HCT116 (cell line): ENCODE measurements around the gene SMAP2. TPM values are rescaled to one million over a fixed set of nuclear protein-coding genes. Genes with fewer than 3 reads are reported as not detected.

Experiments
- ATAC-seq: fragments of 200-7000 bp; cut with Tn5 transposase; 2 replicates; pipeline ENCODE4 v1.9.1; 2020; ENCODE audit warnings: mild to moderate bottlenecking, moderate library complexity
- BruUV-seq: library from RNA; stranded (reverse); fragments of 400-500 nt; replicated peaks from 2 replicates; lab custom pipeline; 2021; lab: Mats Ljungman, UMichigan
- CTCF ChIA-PET: fragments of 300-600 bp; sonication (Branson Sonifier 250); formaldehyde crosslinking; loops from one replicate; lab custom pipeline; 2021; ENCODE audit warnings: antibody characterized with exemption; lab: Charles Lee
- POLR2A ChIA-PET: fragments of 300-600, 350-600 bp; sonication (Branson Sonifier 250); formaldehyde crosslinking; loops from one replicate; lab custom pipeline; 2021; ENCODE audit warnings: antibody characterized with exemption; lab: Charles Lee
- RAD21 ChIA-PET, 2 experiments: fragments of 300-600 bp; sonication (Branson Sonifier 250); formaldehyde crosslinking; loops; one replicate each; lab custom pipeline; 2023; ENCODE audit warnings: low total read pairs in 2 of 2; ENCODE audit not compliant: uncharacterized antibody in 2 of 2, unreplicated experiment in 2 of 2, low non-redundant PET in 1 of 2; lab: Charles Lee
- DNase-seq: peaks from one replicate; pipeline ENCODE4 v3.0.0-alpha.2; 2010; ENCODE audit warnings: low read depth, low spot score
- H2AFZ ChIP-seq: fragments of 200-600 bp; shearing (Covaris generic), sonication (generic); 2 replicates; pipeline ENCODE4 v1.6.1; 2017; ENCODE audit warnings: low read depth, mixed run types, mixed read lengths, antibody characterized with exemption, low read length; ENCODE audit not compliant: poor library complexity, severe bottlenecking
- H3K27ac ChIP-seq: 2 replicates; pipeline ENCODE4 v1.5.1; 2012; ENCODE audit warnings: low read depth, low read length
- H3K27me3 ChIP-seq: fragments of 200-600 bp; sonication (generic); 2 replicates; pipeline ENCODE4 v1.6.1; 2016; ENCODE audit warnings: mixed run types, low read length, mixed read lengths; ENCODE audit not compliant: insufficient read depth
- H3K36me3 ChIP-seq, 2 experiments: fragments of 200-500 bp in 1 of 2; fragments of 200-600 bp in 1 of 2; sonication (Bioruptor generic) in 1 of 2; sonication (generic) in 1 of 2; 2 replicates each; pipeline versions ENCODE4 v1.5.1 to v1.6.1; 2014 to 2016; ENCODE audit warnings: low read length in 2 of 2, inconsistent platforms in 1 of 2, mixed read lengths in 1 of 2, mixed run types in 1 of 2; ENCODE audit not compliant: insufficient read depth in 2 of 2, control insufficient read depth in 1 of 2
- H3K4me1 ChIP-seq, 2 experiments: fragments of 200-600 bp in 1 of 2; sonication (generic) in 1 of 2; 2 replicates each; pipeline versions ENCODE4 v1.5.1 to v1.6.1; 2012 to 2017; ENCODE audit warnings: low read length in 2 of 2, inconsistent platforms in 1 of 2, mild to moderate bottlenecking in 1 of 2, mixed read lengths in 1 of 2, mixed run types in 1 of 2, moderate library complexity in 1 of 2; ENCODE audit not compliant: insufficient read depth in 2 of 2, control insufficient read depth in 1 of 2
- H3K4me2 ChIP-seq: fragments of 200-600 bp; sonication (generic); 2 replicates; pipeline ENCODE4 v1.6.1; 2017; ENCODE audit warnings: mixed run types, low read length, mixed read lengths
- H3K4me3 ChIP-seq, 2 experiments: fragments of 200-600 bp in 1 of 2; sonication (generic) in 1 of 2; replicated peaks in 1 of 2; 2 replicates each; pipeline ENCODE4 v1.5.1; 2011 to 2016; ENCODE audit warnings: low read length in 2 of 2, control low read depth in 1 of 2, low read depth in 1 of 2, mild to moderate bottlenecking in 1 of 2, mixed read lengths in 1 of 2, mixed run types in 1 of 2
- H3K79me2 ChIP-seq: fragments of 200-600 bp; sonication (generic); 2 replicates; pipeline ENCODE4 v1.6.1; 2017; ENCODE audit warnings: mild to moderate bottlenecking, mixed run types, low read length, moderate library complexity, mixed read lengths; ENCODE audit not compliant: insufficient read depth
- H3K9ac ChIP-seq: fragments of 200-600 bp; sonication (generic); 2 replicates; pipeline ENCODE4 v1.6.1; 2016; ENCODE audit warnings: low read length, mixed read lengths
- H3K9me2 ChIP-seq: fragments of 200-600 bp; sonication (generic), shearing (Covaris generic); 2 replicates; pipeline ENCODE4 v1.6.1; 2017; ENCODE audit warnings: mixed run types, mild to moderate bottlenecking, moderate library complexity; ENCODE audit not compliant: insufficient read depth
- H3K9me3 ChIP-seq, 2 experiments: fragments of 200-500 bp in 1 of 2; fragments of 200-600 bp in 1 of 2; sonication (Bioruptor generic) in 1 of 2; sonication (generic) in 1 of 2; 2 replicates each; pipeline ENCODE4 v1.6.1; 2014 to 2017; ENCODE audit warnings: low read length in 2 of 2, mixed read lengths in 2 of 2, inconsistent platforms in 1 of 2, low read depth in 1 of 2, mild to moderate bottlenecking in 1 of 2, mixed run types in 1 of 2, moderate library complexity in 1 of 2; ENCODE audit not compliant: control insufficient read depth in 1 of 2, insufficient read depth in 1 of 2
- H4K20me1 ChIP-seq: fragments of 200-600 bp; sonication (generic), shearing (Covaris generic); 2 replicates; pipeline ENCODE4 v1.6.1; 2017; ENCODE audit warnings: mixed run types, mild to moderate bottlenecking, moderate library complexity; ENCODE audit not compliant: insufficient read depth
- CBX3 ChIP-seq: IDR thresholded peaks from 2 replicates; pipeline ENCODE4 v1.6.1; 2012; ENCODE audit warnings: low read depth
- EGR1 ChIP-seq: IDR thresholded peaks from 2 replicates; pipeline ENCODE4 v1.6.1; 2012; ENCODE audit warnings: low read depth
- EZH2 ChIP-seq: fragments of 200-600 bp; sonication (generic); IDR thresholded peaks from 2 replicates; pipeline ENCODE4 v1.6.1; 2017; ENCODE audit warnings: antibody characterized with exemption, mixed run types
- EZH2phosphoT487 ChIP-seq: fragments of 200-600 bp; IDR thresholded peaks from 2 replicates; pipeline ENCODE4 v1.6.1; 2018; ENCODE audit warnings: antibody characterized with exemption, borderline replicate concordance
- JUND ChIP-seq: IDR thresholded peaks from 2 replicates; pipeline ENCODE4 v1.6.1; 2012
- POLR2A ChIP-seq: IDR thresholded peaks from 2 replicates; pipeline ENCODE4 v1.7.0; 2011; ENCODE audit warnings: borderline replicate concordance; ENCODE audit not compliant: insufficient read depth, insufficient read length; ENCODE audit errors: extremely low read depth
- POLR2AphosphoS5 ChIP-seq: IDR thresholded peaks from 2 replicates; pipeline ENCODE4 v1.6.1; 2011; ENCODE audit warnings: mild to moderate bottlenecking, low read depth, low read length, moderate library complexity
- SRF ChIP-seq: IDR thresholded peaks from 2 replicates; pipeline ENCODE4 v1.6.1; 2012; ENCODE audit warnings: low read depth
- ZFX ChIP-seq: fragments of 450-650 bp; IDR thresholded peaks from 2 replicates; pipeline ENCODE4 v1.6.1; 2017
- intact Hi-C: fragments of 100-400 bp; cut with micrococcal nuclease; formaldehyde crosslinking; loops from 2 replicates; pipeline ENCODE4 v1.10.0; 2022
- total RNA-seq: library from RNA; stranded (reverse); gene quantifications from one replicate; pipeline ENCODE4 v1.2.1, GENCODE V29; 2021; ENCODE audit not compliant: unreplicated experiment
- TF ChIP-seq, protein P1 (sequence below), 3 experiments: fragments of 200-600 bp in 1 of 3; sonication (generic) in 1 of 3; IDR thresholded peaks in 2 of 3; conservative IDR thresholded peaks in 1 of 3; 2 replicates each; pipeline ENCODE4 v1.5.1; 2012 to 2017; ENCODE audit warnings: low read depth in 2 of 3, low read length in 2 of 3, antibody characterized with exemption in 1 of 3, borderline replicate concordance in 1 of 3, control low read depth in 1 of 3, mild to moderate bottlenecking in 1 of 3, mixed read lengths in 1 of 3, mixed run types in 1 of 3, moderate library complexity in 1 of 3; ENCODE audit not compliant: insufficient read depth in 1 of 3
- TF ChIP-seq, protein P2 (sequence below): IDR thresholded peaks from 2 replicates; pipeline ENCODE4 v1.6.1; 2012

The SMAP2 gene
- total RNA-seq, 1 experiment from 2014 or later, result 16.4 TPM

DNA sequence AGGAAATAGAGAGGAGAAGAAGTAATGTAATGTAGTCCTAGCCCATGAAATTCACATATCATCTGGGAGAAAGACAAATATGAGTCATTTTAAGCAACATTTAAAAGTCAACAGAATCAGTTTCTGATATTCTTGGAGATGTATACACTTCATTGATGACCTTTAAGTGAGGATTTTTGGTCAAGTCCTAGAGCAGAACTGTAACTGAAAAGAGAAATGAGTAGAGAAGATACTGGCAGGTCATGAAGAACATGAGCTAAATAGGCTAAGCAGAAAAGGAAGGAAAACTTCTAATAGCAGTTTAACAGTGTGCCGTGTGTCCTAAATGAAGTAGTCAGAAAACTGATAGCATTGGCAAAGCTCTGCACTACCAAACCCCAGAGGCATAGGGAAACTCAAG lies 81.3 kb downstream of the SMAP2 start:
- H3K79me2 ChIP-seq, result no peaks in the 10 kb centered on the region
- H3K9ac ChIP-seq, result no peak overlapping the region
- TF ChIP-seq, protein P1, sequence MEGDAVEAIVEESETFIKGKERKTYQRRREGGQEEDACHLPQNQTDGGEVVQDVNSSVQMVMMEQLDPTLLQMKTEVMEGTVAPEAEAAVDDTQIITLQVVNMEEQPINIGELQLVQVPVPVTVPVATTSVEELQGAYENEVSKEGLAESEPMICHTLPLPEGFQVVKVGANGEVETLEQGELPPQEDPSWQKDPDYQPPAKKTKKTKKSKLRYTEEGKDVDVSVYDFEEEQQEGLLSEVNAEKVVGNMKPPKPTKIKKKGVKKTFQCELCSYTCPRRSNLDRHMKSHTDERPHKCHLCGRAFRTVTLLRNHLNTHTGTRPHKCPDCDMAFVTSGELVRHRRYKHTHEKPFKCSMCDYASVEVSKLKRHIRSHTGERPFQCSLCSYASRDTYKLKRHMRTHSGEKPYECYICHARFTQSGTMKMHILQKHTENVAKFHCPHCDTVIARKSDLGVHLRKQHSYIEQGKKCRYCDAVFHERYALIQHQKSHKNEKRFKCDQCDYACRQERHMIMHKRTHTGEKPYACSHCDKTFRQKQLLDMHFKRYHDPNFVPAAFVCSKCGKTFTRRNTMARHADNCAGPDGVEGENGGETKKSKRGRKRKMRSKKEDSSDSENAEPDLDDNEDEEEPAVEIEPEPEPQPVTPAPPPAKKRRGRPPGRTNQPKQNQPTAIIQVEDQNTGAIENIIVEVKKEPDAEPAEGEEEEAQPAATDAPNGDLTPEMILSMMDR (IDR thresholded peaks at IDR 0.05 in 2 of 3, conservative IDR thresholded peaks at IDR 0.05 in 1 of 3; ENCODE audit: borderline replicate concordance in 1 of 3, insufficient read depth in 1 of 3, low read depth in 2 of 3, low read length in 2 of 3), result no peak
- TF ChIP-seq EGR1 (no peak), POLR2AphosphoS5 (no peak), EZH2 (no peak), CBX3 (no peak), POLR2A (no peak), JUND (no peak), SRF (no peak), ZFX (no peak), EZH2phosphoT487 (no peak)
- TF ChIP-seq, protein P2, sequence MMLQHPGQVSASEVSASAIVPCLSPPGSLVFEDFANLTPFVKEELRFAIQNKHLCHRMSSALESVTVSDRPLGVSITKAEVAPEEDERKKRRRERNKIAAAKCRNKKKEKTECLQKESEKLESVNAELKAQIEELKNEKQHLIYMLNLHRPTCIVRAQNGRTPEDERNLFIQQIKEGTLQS, result no peak
- no peak for DNase-seq
- ChIA-PET CTCF (no interaction called here), POLR2A (no interaction called here), RAD21 (no interaction called here)
- H3K4me3 ChIP-seq, result no peak overlapping the region
- no peaks in the 10 kb centered on the region for H4K20me1 ChIP-seq
- intact Hi-C loops, result no loop called here
- no peak overlapping the region for H2AFZ ChIP-seq
- H3K36me3 ChIP-seq, result no peaks in the 10 kb centered on the region
- H3K9me3 ChIP-seq, result peaks cover 9 to 10% of the 10 kb centered on the region in 2 experiments; a peak in 2 of 4 replicates
- H3K27ac ChIP-seq, result no peak overlapping the region
- H3K4me2 ChIP-seq, result no peak overlapping the region
- no peaks in the 10 kb centered on the region for H3K9me2 ChIP-seq
- H3K4me1 ChIP-seq, result no peaks in the 10 kb centered on the region
- no peak for ATAC-seq
- H3K27me3 ChIP-seq, result no peaks in the 10 kb centered on the region
- no TSS peak for BruUV-seq
